NT2/D1 (cell line): ENCODE measurements around the gene SMARCE1.

Experiments used
- YY1 ChIP-seq: IDR thresholded peaks from 2 replicates; pipeline ENCODE4 v1.6.1; 2011; ENCODE audit not compliant: insufficient read length, insufficient read depth
- ZNF274 ChIP-seq: IDR thresholded peaks from 2 replicates; pipeline ENCODE4 v1.6.1; 2011; ENCODE audit warnings: mild to moderate bottlenecking, low read depth, low read length

DNA sequence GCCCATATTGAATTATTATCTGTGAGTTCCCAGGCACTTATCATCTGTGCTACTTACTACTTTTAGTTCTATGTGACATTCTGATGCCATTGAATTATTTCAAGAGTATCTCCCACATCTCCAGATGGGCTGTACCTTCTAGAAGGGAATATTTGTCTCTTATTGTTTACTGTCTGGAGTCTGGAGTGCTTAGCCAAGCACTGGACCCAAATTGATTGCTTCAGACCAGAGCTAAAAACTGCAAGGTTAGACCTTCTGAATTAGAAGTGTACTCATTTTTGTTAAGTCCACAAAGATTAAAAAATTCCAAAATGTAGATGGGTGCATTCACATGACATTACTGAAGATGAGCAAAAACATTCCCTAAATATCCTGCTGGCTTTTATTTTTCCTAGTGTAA is 33.4 kb upstream of the SMARCE1 start:
- TF ChIP-seq ZNF274, result no peak
- no peak for TF ChIP-seq YY1
